Aorta (tissue), 5 donors: ENCODE data around the gene RING1. TPM values are rescaled to one million over a fixed set of nuclear protein-coding genes. Genes with fewer than 3 reads are reported as not detected.
"Not testable (repeated sequence)": the region's sequence is repeated elsewhere in the genome, so short reads cannot be mapped to it uniquely, and the experiment has no call there.

Experiments
- ATAC-seq: fragments of 200-7000 bp; cut with Tn5 transposase; one replicate; pipeline ENCODE4 v1.9.1; 2022; ENCODE audit warnings: moderate library complexity; ENCODE audit not compliant: low FRiP score
- DNase-seq, 2 donors: peaks; one replicate each; pipeline ENCODE4 v3.0.0-alpha.2; 2020
- H3K27ac ChIP-seq, 2 donors: one replicate each; pipeline ENCODE4 v1.5.1; 2013; ENCODE audit warnings: low read length in 2 of 2, mild to moderate bottlenecking in 2 of 2, moderate library complexity in 2 of 2, control low read depth in 1 of 2, inconsistent platforms in 1 of 2, low read depth in 1 of 2
- H3K27me3 ChIP-seq, 2 donors: one replicate each; pipeline ENCODE4 v1.6.1; 2013; ENCODE audit warnings: control low read depth in 1 of 2, low read length in 1 of 2, mild to moderate bottlenecking in 1 of 2, moderate library complexity in 1 of 2; ENCODE audit not compliant: insufficient read depth in 2 of 2, control insufficient read depth in 1 of 2
- H3K36me3 ChIP-seq, 2 donors: one replicate each; pipeline ENCODE4 v1.6.1; 2013; ENCODE audit warnings: control low read depth in 1 of 2, low read length in 1 of 2, mild to moderate bottlenecking in 1 of 2; ENCODE audit not compliant: insufficient read depth in 2 of 2, control insufficient read depth in 1 of 2
- H3K4me1 ChIP-seq, 2 donors: one replicate each; pipeline ENCODE4 v1.6.1; 2013; ENCODE audit warnings: low read length in 2 of 2, control low read depth in 1 of 2, mild to moderate bottlenecking in 1 of 2, moderate library complexity in 1 of 2; ENCODE audit not compliant: insufficient read depth in 2 of 2, control insufficient read depth in 1 of 2
- H3K4me3 ChIP-seq, 2 donors: one replicate each; pipeline ENCODE4 v1.5.1; 2013; ENCODE audit warnings: low read length in 2 of 2, control low read depth in 1 of 2, mild to moderate bottlenecking in 1 of 2
- H3K9me3 ChIP-seq: one replicate; pipeline ENCODE4 v1.6.1; 2013; ENCODE audit warnings: mild to moderate bottlenecking, low read length; ENCODE audit not compliant: control insufficient read depth
- WGBS, 2 donors: extraction: QIAGEN DNeasy Blood & Tissue Kit; methylation state at CpG; one replicate each; pipeline ENCODE4 v1.1.7; 2013; 5-methylcytosine and 5-hydroxymethylcytosine counted together
- intact Hi-C, 2 donors: fragments of 100-400 bp; cut with DNase I; formaldehyde crosslinking; loops; one replicate each; pipeline versions ENCODE4 v1.14.2 to v1.15.0; 2022
- polyA plus RNA-seq, 2 donors: library from polyadenylated mRNA; stranded (reverse); fragments of 200-250 nt; gene quantifications; one replicate each; pipeline ENCODE4 v1.2.3, GENCODE V29; 2013
- total RNA-seq, 2 donors: library from RNA; stranded (reverse); fragmentation: NEBNext Ultra II Directional; extraction: Animal tissue kit (Norgen Biotek cat#: 25700); gene quantifications; one replicate each; pipeline ENCODE4 v1.2.1, GENCODE V29; 2021
- donor health status: healthy with polysubstance abuse.
- donor health status: Bipolar disorder and iron deficiency.
- donor health status: DM: no; HTN: no; CAD: no.
- donor health status: DM: no; HTN: no; CAD: no.
- donor health status: DM: yes; HTN: yes; CAD: no.

Gene RING1
- total and polyA plus RNA-seq, 4 donors: 26.4 to 64.0 (median 36.1) TPM

DNA sequence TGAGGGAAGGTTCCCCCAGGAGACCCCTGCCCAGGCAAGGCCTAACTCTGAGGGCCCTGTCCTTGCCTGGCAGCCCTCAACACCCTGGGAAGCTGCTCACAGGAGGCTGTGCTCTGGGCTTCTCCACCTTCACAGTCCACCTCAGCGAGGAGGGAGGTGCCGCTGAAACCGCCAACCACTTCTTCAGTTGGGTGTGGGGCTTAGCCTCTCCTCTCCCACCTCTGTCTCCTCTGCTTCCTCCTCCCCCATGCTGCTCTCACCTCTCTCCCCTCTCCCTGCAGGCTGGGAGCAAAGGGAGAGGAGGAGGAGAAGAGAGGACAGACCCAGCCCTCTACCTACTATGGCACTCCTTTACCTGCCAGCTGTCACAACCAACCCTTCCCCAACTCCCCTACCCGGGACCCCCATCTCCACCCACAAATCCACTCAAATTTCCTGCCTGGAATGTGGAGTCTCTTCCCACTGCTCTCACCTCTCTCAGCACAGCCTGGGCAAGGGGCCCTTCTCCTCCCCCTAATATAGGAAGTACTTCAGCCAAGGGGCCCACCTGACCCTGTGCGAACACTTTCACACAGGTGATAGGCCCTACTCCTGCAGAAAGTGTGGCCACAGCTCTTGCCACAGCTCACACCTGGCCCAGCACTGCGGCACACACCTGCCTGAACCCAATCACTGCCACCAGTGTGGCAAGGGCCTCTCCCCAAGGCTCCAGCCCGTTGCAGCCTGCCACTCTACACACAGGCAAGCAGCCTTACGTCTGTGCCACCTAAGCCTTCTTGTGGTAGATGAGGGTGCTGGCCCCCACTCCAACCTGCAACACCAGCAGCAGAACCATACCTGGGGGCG, 7.2 kb downstream of the RING1 start:
- 75 to 80% methylated on average over 9 of the region's 9 CpGs for WGBS, 2 donors
- no peaks in the 10 kb centered on the region for H3K27me3 ChIP-seq
- no peaks in the 10 kb centered on the region for H3K9me3 ChIP-seq
- ATAC-seq (no peak), DNase-seq (no peak)
- no peak overlapping the region for H3K4me3 ChIP-seq
- no peak overlapping the region for H3K27ac ChIP-seq
- H3K4me1 ChIP-seq: no peaks in the 10 kb centered on the region
- H3K36me3 ChIP-seq: no peaks in the 10 kb centered on the region
- intact Hi-C loops: no loop called here

DNA sequence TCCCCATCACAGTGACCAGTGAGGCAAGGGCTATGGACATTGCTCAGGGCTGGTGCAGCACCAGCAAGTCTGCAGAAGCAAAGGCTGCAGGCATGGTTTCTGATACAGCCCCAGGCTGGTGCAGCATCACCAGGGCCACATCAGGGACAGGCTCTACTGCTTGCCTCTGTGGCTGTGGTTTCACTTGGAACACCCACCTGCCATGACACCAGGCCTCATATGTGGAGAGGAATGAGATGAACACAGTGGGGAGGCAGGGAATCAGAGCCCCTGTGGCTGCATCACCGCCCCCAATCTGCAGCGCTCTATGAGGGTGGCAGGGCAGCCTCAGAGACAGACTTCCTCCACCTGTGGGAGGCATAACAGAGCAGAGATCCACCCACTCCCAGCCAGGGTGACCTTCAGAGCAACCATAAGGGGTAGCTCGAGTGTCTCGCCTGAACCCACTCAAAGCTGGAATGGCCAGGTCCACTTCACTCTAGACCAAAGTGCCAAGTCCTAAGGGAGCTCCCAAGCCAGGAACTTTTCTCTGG, 7.9 kb downstream of the RING1 start:
- Histone ChIP-seq H3K27me3 (no peaks in the 10 kb centered on the region), H3K9me3 (no peaks in the 10 kb centered on the region), H3K4me1 (no peaks in the 10 kb centered on the region), H3K36me3 (no peaks in the 10 kb centered on the region), H3K27ac (no peak overlapping the region), H3K4me3 (no peak overlapping the region)
- no peak for ATAC-seq
- intact Hi-C loops: no loop called here
- WGBS, 2 donors: 94 to 97% methylated on average over 4 of the region's 4 CpGs
- no peak for DNase-seq

DNA sequence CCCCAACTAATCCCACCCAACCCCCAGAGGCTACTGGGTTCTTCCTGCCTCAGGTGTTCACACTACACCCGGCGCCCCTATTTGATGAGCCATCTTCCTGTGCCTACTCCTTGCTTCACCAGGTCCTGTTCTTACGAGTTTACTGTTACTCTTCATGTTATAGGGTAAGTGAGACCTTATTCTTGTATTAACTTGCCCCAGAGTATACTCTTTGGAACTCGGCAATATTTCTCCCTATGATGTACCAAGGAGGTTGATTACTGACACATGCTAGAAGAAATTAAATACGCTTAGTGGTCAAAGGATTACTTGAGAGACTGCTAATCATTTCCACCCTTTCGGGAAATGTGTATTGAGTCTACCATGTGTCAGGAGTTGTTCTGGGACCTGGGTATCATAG, 8.9 kb downstream of the RING1 start:
- DNase-seq (no peak), ATAC-seq (no peak)
- Histone ChIP-seq H3K4me3 (no peak overlapping the region), H3K9me3 (no peaks in the 10 kb centered on the region), H3K36me3 (no peaks in the 10 kb centered on the region), H3K4me1 (no peaks in the 10 kb centered on the region), H3K27me3 (no peaks in the 10 kb centered on the region), H3K27ac (no peak overlapping the region)
- intact Hi-C loops: no loop called here
- 87 to 88% methylated on average over 6 of the region's 6 CpGs for WGBS, 2 donors

DNA sequence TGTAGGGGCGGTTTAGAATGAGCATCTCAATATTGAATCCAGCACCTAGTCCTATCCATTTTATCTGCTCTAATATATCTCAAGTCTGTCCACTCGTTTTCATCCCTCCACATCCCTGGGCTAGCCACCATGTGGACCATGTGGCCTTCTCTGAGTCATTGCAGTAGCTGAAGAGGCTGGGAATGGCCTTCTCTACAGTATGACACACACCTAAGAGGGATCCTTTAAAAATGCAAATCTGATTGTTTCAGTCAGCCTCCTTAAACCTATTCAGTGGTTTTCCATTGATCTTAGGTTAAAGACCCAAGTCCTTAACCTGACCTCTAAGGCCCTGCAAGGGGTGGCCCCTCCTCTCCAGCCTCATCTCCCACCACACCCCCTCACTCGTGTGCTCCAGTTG, 9.4 kb downstream of the RING1 start:
- Histone ChIP-seq H3K4me3 (no peak overlapping the region), H3K27me3 (no peaks in the 10 kb centered on the region)
- ATAC-seq: no peak

DNA sequence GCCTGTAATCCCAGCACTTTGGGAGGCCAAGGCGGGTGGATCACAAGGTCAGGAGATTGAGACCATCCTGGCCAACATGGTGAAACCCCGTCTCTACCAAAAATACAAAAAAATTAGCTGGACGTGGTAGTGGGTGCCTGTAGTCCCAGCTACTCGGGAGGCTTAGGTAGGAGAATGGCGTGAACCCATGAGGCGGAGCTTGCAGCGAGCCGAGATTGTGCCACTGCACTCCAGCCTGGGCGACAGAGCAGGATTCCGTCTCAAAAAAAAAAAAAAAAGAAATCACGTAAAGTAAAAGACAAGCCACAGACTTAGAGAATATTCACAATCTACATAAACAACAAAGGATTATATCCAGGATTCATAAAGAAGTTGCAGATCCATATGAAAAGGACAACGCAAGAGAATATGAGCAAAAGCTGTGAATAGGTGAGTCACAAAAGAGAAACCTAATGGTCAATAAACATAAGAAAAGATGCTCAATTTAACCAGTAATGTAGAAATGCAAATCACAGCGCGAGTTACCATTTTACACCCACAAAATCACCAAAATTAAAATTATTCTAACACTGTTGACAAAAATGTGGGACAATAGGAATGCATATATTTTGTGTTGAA, 18.3 kb downstream of the RING1 start:
- 39 to 44% methylated on average over 14 of the region's 14 CpGs for WGBS, 2 donors
- ATAC-seq, H3K4me1 ChIP-seq, H3K27me3 ChIP-seq, H3K27ac ChIP-seq, H3K4me3 ChIP-seq, H3K36me3 ChIP-seq, H3K9me3 ChIP-seq, intact Hi-C loops, DNase-seq: not testable (repeated sequence)

More for the DNA sequence above, 9.4 kb downstream of the RING1 start:
- H3K4me1 ChIP-seq: no peaks in the 10 kb centered on the region
- no peaks in the 10 kb centered on the region for H3K9me3 ChIP-seq
- no peak for DNase-seq
- intact Hi-C loops: no loop called here
- H3K27ac ChIP-seq: no peak overlapping the region
- 71% methylated on average over 3 of the region's 3 CpGs for WGBS, 2 donors
- no peaks in the 10 kb centered on the region for H3K36me3 ChIP-seq

DNA sequence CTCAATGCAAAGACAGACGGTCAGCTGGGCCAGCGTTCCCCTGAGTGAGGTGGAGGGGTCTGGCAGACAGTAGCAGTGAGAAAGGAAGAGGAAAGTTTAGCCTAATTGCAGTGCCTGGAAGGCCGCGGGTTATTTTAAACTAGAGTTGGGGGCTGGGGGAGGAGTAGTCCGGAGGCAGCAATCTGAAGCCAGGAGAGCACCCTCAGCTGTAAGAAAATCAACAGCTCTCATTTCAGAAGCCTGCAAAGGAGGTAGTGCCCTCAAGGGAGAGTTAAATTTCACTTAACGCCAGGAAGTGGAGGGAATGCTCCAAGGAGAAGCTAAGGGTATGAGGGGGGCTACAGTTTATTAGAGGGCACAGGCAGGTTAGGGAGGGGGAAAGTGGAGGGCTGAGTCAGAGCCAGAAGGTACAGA, 26.9 kb downstream of the RING1 start:
- Histone ChIP-seq H3K36me3 (no peaks in the 10 kb centered on the region), H3K4me3 (no peak overlapping the region), H3K4me1 (no peaks in the 10 kb centered on the region), H3K9me3 (peaks cover 1% of the 10 kb centered on the region), H3K27ac (no peak overlapping the region), H3K27me3 (peaks cover 0 to 2% of the 10 kb centered on the region in 2 donors)
- intact Hi-C loops: no loop called here
- WGBS, 2 donors: 8 to 9% methylated on average over 6 of the region's 6 CpGs
- ATAC-seq (no peak), DNase-seq (no peak)

DNA sequence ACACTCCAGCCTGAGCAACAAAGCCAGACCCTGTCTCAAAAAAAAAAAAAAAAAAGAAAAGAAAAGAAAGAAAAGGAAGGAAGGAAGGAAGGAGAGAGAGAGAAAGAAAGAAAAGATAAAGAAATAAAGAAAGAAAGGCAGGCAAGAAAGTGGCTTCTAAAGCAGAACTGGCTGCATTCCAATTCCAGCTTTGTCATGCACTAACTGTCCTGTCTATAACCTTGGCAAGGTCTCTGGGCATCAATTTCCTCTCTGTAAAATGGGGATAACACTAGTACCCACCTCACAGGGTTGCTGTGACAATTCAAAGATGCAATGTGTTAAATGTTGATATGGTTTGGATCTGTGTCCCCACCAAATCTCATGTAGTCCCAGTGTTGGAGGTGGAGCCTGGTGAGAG, 28.0 kb downstream of the RING1 start:
- Histone ChIP-seq H3K4me1 (no peaks in the 10 kb centered on the region), H3K36me3 (no peaks in the 10 kb centered on the region), H3K27me3 (peaks cover 0 to 2% of the 10 kb centered on the region in 2 donors), H3K27ac (no peak overlapping the region), H3K9me3 (peaks cover 1% of the 10 kb centered on the region), H3K4me3 (no peak overlapping the region)
- intact Hi-C loops: no loop called here
- ATAC-seq (no peak), DNase-seq (no peak)

DNA sequence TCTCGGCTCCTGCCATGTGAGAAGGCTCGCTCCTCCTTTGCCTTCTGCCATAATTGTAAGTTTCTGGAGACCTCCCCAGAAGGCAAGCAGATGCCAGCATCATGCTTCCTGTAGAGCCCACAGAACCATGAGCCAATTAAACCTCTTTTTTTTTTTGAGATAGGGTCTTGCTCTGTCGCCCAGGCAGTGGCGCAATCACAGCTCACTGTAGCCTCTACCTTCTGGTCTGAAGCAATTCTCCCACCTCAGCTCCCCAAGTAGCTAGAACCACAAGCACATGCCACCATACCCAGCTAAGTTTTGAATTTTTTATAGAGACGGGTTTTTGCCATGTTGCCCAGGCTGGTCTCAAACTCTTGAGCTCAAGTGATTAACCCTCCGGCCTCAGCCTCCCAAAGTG, 28.6 kb downstream of the RING1 start:
- Histone ChIP-seq H3K27ac (no peak overlapping the region), H3K4me3 (no peak overlapping the region), H3K9me3 (peaks cover 1% of the 10 kb centered on the region), H3K36me3 (no peaks in the 10 kb centered on the region), H3K4me1 (no peaks in the 10 kb centered on the region), H3K27me3 (peaks cover 0 to 2% of the 10 kb centered on the region in 2 donors)
- WGBS, 2 donors: 86 to 89% methylated on average over 6 of the region's 6 CpGs
- DNase-seq: no peak
- ATAC-seq: no peak
- intact Hi-C loops: no loop called here

DNA sequence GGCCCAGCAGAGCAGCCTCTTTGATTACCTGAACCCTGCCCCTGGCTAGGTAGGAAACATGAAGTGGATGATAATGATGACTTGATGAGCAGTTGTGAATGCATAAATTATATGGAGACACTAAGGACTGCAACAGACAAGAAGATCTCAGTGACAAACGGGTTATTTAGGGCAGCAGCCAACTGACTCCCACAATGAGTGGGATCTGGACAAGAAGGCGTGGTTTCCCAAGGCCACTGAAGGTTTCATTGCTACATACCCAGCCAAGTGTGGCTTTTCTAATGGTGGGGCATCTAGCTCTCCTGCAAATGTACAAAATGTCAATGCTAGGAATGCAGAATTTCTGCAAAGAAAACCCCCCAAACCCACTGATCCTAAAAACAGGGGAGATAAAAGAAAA, 29.4 kb downstream of the RING1 start:
- peaks cover 1% of the 10 kb centered on the region for H3K9me3 ChIP-seq
- H3K36me3 ChIP-seq: no peaks in the 10 kb centered on the region
- 71 to 72% methylated on average over 2 of the region's 2 CpGs for WGBS, 2 donors
- DNase-seq (no peak), ATAC-seq (no peak)
- no peak overlapping the region for H3K27ac ChIP-seq
- peaks cover 0 to 2% of the 10 kb centered on the region in 2 donors for H3K27me3 ChIP-seq
- no peak overlapping the region for H3K4me3 ChIP-seq
- H3K4me1 ChIP-seq: no peaks in the 10 kb centered on the region
- intact Hi-C loops: no loop called here
